HG03039 (cell line): Measurements from ENCODE around the gene HACD2.

Experiments used
- ATAC-seq: cut with Tn5 transposase; IDR thresholded peaks from one replicate; pipeline ENCODE4 v1.9.1; 2021; ENCODE audit warnings: mild to moderate bottlenecking, moderate library complexity; ENCODE audit not compliant: unreplicated experiment

HACD2 gene

GRCh38 chr3:123571973-123572365 lies 12.9 kb downstream of the HACD2 start:
- ATAC-seq = no peak

GRCh38 chr3:123571264-123571972 lies 13.4 kb downstream of the HACD2 start:
- ATAC-seq = no peak

- ATAC-seq = no peak
Observed at GRCh38 chr3:123568875-123569274, 16.0 kb downstream of the HACD2 start.

- no peak for ATAC-seq
Observed at GRCh38 chr3:123568034-123568433, 16.8 kb downstream of the HACD2 start.

- no peak for ATAC-seq
Observed at GRCh38 chr3:123564056-123564455, 20.8 kb downstream of the HACD2 start.

- no peak for ATAC-seq
Observed at GRCh38 chr3:123562547-123562946, 22.3 kb downstream of the HACD2 start.

GRCh38 chr3:123561188-123561587 lies 23.7 kb downstream of the HACD2 start:
- no peak for ATAC-seq

GRCh38 chr3:123559040-123559861 lies 25.6 kb downstream of the HACD2 start:
- no peak for ATAC-seq

- ATAC-seq = no peak
Observed at GRCh38 chr3:123553536-123553935, 31.3 kb downstream of the HACD2 start.

- no peak for ATAC-seq
Observed at GRCh38 chr3:123552768-123553167, 32.1 kb downstream of the HACD2 start.

GRCh38 chr3:123552095-123552714 lies 32.6 kb downstream of the HACD2 start:
- ATAC-seq = no peak

GRCh38 chr3:123547881-123548519 lies 36.9 kb downstream of the HACD2 start:
- ATAC-seq = no peak

- no peak for ATAC-seq
Observed at GRCh38 chr3:123546133-123546755, 38.6 kb downstream of the HACD2 start.

- no peak for ATAC-seq
Observed at GRCh38 chr3:123543950-123544349, 40.9 kb downstream of the HACD2 start.

- no peak for ATAC-seq
Observed at GRCh38 chr3:123540285-123540684, 44.6 kb downstream of the HACD2 start.

GRCh38 chr3:123536153-123536895 lies 48.5 kb downstream of the HACD2 start:
- ATAC-seq = no peak

GRCh38 chr3:123535580-123535979 lies 49.3 kb downstream of the HACD2 start:
- ATAC-seq = no peak

- ATAC-seq = no peak
Observed at GRCh38 chr3:123534264-123534663, 50.6 kb downstream of the HACD2 start.

GRCh38 chr3:123533554-123534159 lies 51.2 kb downstream of the HACD2 start:
- no peak for ATAC-seq

GRCh38 chr3:123528130-123528529 lies 56.7 kb downstream of the HACD2 start:
- no peak for ATAC-seq
